Measurements from ENCODE around the gene C10orf67.

GRCh38 chr10:23322082-23322481 lies 22.5 kb downstream of the C10orf67 start:
- TF ChIP-seq CTCF (conservative IDR thresholded peaks at IDR 0.05; ENCODE audit: low read length) (no peak), EZH2phosphoT487 (IDR thresholded peaks at IDR 0.05; ENCODE audit: borderline replicate concordance, low read depth, low read length) (no peak)

Data from OCI-LY7 (cell line).